HCT116 (cell line): ENCODE results near the gene IMPDH1. TPM values are rescaled to one million over a fixed set of nuclear protein-coding genes. Genes with fewer than 3 reads are reported as not detected.
A peak's percentile ranks its signal among the peaks of the same experiment; 100 is the strongest.

Source experiments
- CBX3 ChIP-seq: IDR thresholded peaks from 2 replicates; pipeline ENCODE4 v1.6.1; 2012; ENCODE audit warnings: low read depth
- CEBPB ChIP-seq: IDR thresholded peaks from 2 replicates; pipeline ENCODE4 v1.6.1; 2012; ENCODE audit warnings: low read depth
- SP1 ChIP-seq: IDR thresholded peaks from 2 replicates; pipeline ENCODE4 v1.6.1; 2012; ENCODE audit warnings: low read depth
- SRF ChIP-seq: IDR thresholded peaks from 2 replicates; pipeline ENCODE4 v1.6.1; 2012; ENCODE audit warnings: low read depth
- ZFX ChIP-seq: fragments of 450-650 bp; IDR thresholded peaks from 2 replicates; pipeline ENCODE4 v1.6.1; 2017
- ZNF274 ChIP-seq: fragments of 200-500 bp; sonication (Bioruptor generic); IDR thresholded peaks from 2 replicates; pipeline ENCODE4 v1.6.1; 2014; ENCODE audit warnings: mild to moderate bottlenecking, low read depth, low read length, inconsistent platforms
- total RNA-seq: library from RNA; stranded (reverse); gene quantifications from one replicate; pipeline ENCODE4 v1.2.1, GENCODE V29; 2021; ENCODE audit not compliant: unreplicated experiment

Gene IMPDH1
- total RNA-seq, 1 experiment from 2014 or later = 98.2 TPM

- TF ChIP-seq CEBPB (peak; percentile 66), ZFX (peak; percentile 80), SRF (peak; percentile 93), CBX3 (peak; percentile 99), ZNF274 (no peak), SP1 (peak; percentile 88)
Measured at GRCh38 chr7:128343554-128344430, 66.0 kb downstream of the IMPDH1 start, which contains the start of gene RBM28 (continued).

Other genes with a start within 250 kb of the IMPDH1 start
- gene LEP, start 168.7 kb downstream of the IMPDH1 start, total RNA-seq = not detected
- 66.3 TPM for gene RBM28, start 66.1 kb downstream of the IMPDH1 start, total RNA-seq
- 4.0 TPM for gene PRRT4, start 48.3 kb downstream of the IMPDH1 start, total RNA-seq
- 32.8 TPM for gene HILPDA, start 45.9 kb upstream of the IMPDH1 start, total RNA-seq
- 45.7 TPM for gene METTL2B, start 66.8 kb upstream of the IMPDH1 start, total RNA-seq